ENCODE measurements around the gene CDH13. TPM values are rescaled to one million over a fixed set of nuclear protein-coding genes. Genes with fewer than 3 reads are reported as not detected.

CDH13 gene
- total and polyA plus RNA-seq, 2 of the 8 experiments (the other 6 are each of a cell fraction or from before 2014, with no cell fraction given) = 2.3 to 2.4 TPM

DNA sequence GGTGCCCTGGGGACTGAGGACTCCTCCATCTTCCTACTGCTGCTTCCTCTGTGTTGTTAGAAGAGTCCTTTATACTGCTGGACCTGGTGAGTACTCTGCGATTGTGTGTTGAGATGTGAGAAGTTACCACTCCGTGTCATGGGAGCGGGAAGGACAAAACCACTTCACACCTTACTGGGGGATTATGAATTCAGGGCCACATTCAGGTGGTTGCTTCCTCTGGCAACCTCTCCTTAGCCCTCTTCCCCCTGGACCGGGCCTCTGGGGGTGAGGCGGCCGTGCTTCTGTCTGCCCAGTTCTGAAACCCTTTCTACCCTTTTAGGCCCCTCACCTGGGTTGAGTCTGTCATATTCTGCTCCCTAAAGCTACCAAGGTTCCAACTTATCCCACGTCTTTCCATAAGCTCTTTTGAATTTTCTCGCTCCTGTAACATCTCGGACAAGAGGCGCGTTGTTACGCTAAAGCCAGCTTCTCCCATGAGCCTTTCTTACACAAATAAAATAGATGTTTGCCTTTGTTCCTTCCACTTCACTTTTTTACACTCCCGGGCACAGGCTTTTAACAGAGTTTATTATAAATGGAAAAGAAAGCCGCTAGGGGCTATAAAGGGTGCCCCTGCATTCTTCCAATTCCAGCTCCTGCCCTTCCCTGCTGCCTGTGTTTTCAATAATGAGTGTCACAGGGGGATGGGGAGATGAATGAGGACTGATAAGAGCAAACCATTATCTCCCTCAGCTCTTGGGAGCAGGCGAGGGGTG is 20.7 kb upstream of the CDH13 start (continued):
- TF ChIP-seq HDAC2 (IDR thresholded peaks at IDR 0.05; ENCODE audit: borderline replicate concordance in 1 of 2, low read depth in 2 of 2, low read length in 2 of 2) = 0 out of 4 replicates have a peak, but pooled peaks of 1 of the 2 experiments have one; percentile 77
- no peak for TF ChIP-seq SIRT6 (IDR thresholded peaks at IDR 0.05; ENCODE audit: low read length)
